ENCODE data around the gene CCNJ. TPM values are rescaled to one million over a fixed set of nuclear protein-coding genes. Genes with fewer than 3 reads are reported as not detected.

CCNJ gene
- total and polyA plus RNA-seq, 2 experiments from 2014 or later, result 14.1 to 29.6 TPM

- H3F3A ChIP-seq (replicated peaks; ENCODE audit: low read depth), result no peaks in the 10 kb centered on the region
Observed at GRCh38 chr10:96025566-96025965, 17.8 kb upstream of the CCNJ start.

More at GRCh38 chr10:96025566-96025965, 17.8 kb upstream of the CCNJ start:
- Histone ChIP-seq H3K9me2 (ENCODE audit: insufficient read depth) (no peaks in the 10 kb centered on the region), H3K36me3 (ENCODE audit: insufficient read depth) (no peaks in the 10 kb centered on the region), H3K27ac (ENCODE audit: low read depth) (no peak overlapping the region), H3K79me2 (replicated peaks; ENCODE audit: insufficient read depth) (no peaks in the 10 kb centered on the region), H3K4me2 (no peak overlapping the region), H4K20me1 (replicated peaks; ENCODE audit: insufficient read depth) (no peaks in the 10 kb centered on the region), H3K4me1 (ENCODE audit: insufficient read depth) (no peaks in the 10 kb centered on the region), H3K4me3 (no peak overlapping the region), H2AFZ (0 out of 2 replicates have a peak overlapping the region, but pooled peaks have one; percentile 7), H3K27me3 (ENCODE audit: insufficient read depth) (no peaks in the 10 kb centered on the region)
- Mint-ChIP-seq H3K9me3 (no peaks in the 10 kb centered on the region), H3K27ac (no peak overlapping the region; the same call in 1 of the 2 replicates), H3K36me3 (ENCODE audit: low read depth) (no peaks in the 10 kb centered on the region), H3K27me3 (ENCODE audit: insufficient read depth, low read depth, poor library complexity) (peaks cover 2% of the 10 kb centered on the region), H3K4me1 (no peaks in the 10 kb centered on the region), H3K4me3 (no peak overlapping the region)
- ATAC-seq, result peak; percentile 100
- TF ChIP-seq EZH2phosphoT487 (IDR thresholded peaks at IDR 0.05; ENCODE audit: unreplicated experiment), result no peak
- TF ChIP-seq ETS1 (IDR thresholded peaks at IDR 0.05), result no peak
- TF ChIP-seq ZNF331 (CRISPR knock-in tag; IDR thresholded peaks at IDR 0.05; ENCODE audit: low read depth), result no peak
- no peak for TF ChIP-seq POLR2AphosphoS5 (IDR thresholded peaks at IDR 0.05; ENCODE audit: low read depth)
- no peak for TF ChIP-seq REST (IDR thresholded peaks at IDR 0.05; ENCODE audit: unreplicated experiment)
- TF ChIP-seq CTCF (conservative IDR thresholded peaks at IDR 0.05; ENCODE audit: low read depth in 2 of 2), result peak; percentile 37 to 38
- no peak for TF ChIP-seq JUNB (IDR thresholded peaks at IDR 0.05; ENCODE audit: unreplicated experiment)
- peak; percentile 64 for DNase-seq (ENCODE audit: low spot score)

Data from GM23338 (cell line).